ENCODE data around the gene ASIC1. TPM values are rescaled to one million over a fixed set of nuclear protein-coding genes. Genes with fewer than 3 reads are reported as not detected.

Gene ASIC1
- total RNA-seq, 1 experiment from 2014 or later, result 2.7 TPM

DNA sequence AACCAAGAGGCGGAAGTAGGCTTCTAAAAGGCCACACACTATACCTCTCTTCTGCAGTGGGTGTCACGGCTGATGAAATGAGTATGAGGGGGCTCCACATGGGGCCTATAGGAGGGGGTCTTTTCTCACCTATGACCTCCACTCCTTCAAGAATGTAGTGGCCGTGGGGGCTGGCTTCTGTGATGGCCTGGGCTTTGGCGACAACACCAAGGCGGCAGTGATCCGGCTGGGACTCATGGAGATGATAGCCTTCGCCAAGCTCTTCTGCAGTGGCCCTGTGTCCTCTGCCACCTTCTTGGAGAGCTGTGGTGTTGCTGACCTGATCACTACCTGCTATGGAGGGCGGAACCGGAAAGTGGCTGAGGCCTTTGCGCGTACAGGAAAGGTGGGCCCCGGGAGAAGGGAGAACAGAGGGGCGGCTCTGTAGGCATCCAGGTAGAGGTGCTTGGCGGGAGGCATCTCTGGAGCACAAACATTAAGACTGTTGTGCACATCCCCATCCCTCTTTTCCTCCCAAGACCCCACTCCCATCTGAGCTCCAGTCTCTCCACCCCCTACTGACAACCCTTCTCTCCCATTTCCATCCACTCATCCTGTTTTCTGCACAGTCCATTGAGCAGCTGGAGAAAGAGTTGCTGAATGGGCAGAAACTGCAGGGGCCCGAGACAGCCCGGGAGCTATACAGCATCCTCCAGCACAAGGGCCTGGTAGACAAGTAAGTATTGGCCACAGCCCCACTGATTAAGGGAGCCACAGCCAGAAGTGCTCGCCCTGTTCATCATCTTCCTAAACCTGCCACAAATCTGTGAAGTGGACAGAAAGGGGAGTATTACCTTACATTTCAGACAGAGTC is 50.2 kb downstream of the ASIC1 start:
- no peaks in the 10 kb centered on the region for H3K9me3 ChIP-seq (ENCODE audit: low read depth, low read length, poor library complexity, severe bottlenecking)
- ChIA-PET POLR2A (ENCODE audit: low non-redundant PET) (no interaction called here), CTCF (no interaction called here)
- intact Hi-C loops (cut with micrococcal nuclease; ENCODE audit: unreplicated experiment), result no loop called here
- H3K4me3 ChIP-seq (ENCODE audit: low read depth, low read length, poor library complexity, severe bottlenecking), result no peak overlapping the region
- no peak for DNase-seq (ENCODE audit: low spot score)
- peaks cover 29% of the 10 kb centered on the region for H3K4me1 ChIP-seq (ENCODE audit: insufficient read depth, low read length, poor library complexity, severe bottlenecking)
- H3K36me3 ChIP-seq (ENCODE audit: insufficient read depth, low read length, poor library complexity, severe bottlenecking), result no peaks in the 10 kb centered on the region
- H3K27ac ChIP-seq (ENCODE audit: low read depth, low read length, poor library complexity, severe bottlenecking), result no peak overlapping the region
- TF ChIP-seq EZH2 (IDR thresholded peaks at IDR 0.05; ENCODE audit: borderline replicate concordance, low read depth, low read length, poor library complexity, severe bottlenecking), result no peak
- TF ChIP-seq, protein P1, sequence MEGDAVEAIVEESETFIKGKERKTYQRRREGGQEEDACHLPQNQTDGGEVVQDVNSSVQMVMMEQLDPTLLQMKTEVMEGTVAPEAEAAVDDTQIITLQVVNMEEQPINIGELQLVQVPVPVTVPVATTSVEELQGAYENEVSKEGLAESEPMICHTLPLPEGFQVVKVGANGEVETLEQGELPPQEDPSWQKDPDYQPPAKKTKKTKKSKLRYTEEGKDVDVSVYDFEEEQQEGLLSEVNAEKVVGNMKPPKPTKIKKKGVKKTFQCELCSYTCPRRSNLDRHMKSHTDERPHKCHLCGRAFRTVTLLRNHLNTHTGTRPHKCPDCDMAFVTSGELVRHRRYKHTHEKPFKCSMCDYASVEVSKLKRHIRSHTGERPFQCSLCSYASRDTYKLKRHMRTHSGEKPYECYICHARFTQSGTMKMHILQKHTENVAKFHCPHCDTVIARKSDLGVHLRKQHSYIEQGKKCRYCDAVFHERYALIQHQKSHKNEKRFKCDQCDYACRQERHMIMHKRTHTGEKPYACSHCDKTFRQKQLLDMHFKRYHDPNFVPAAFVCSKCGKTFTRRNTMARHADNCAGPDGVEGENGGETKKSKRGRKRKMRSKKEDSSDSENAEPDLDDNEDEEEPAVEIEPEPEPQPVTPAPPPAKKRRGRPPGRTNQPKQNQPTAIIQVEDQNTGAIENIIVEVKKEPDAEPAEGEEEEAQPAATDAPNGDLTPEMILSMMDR (conservative IDR thresholded peaks at IDR 0.05; ENCODE audit: low read depth, low read length), result no peak
- BruUV-seq (replicated peaks), result no TSS peak
- H3K27me3 ChIP-seq (replicated peaks; ENCODE audit: insufficient read depth, low read depth, low read length, poor library complexity), result no peaks in the 10 kb centered on the region

DNA sequence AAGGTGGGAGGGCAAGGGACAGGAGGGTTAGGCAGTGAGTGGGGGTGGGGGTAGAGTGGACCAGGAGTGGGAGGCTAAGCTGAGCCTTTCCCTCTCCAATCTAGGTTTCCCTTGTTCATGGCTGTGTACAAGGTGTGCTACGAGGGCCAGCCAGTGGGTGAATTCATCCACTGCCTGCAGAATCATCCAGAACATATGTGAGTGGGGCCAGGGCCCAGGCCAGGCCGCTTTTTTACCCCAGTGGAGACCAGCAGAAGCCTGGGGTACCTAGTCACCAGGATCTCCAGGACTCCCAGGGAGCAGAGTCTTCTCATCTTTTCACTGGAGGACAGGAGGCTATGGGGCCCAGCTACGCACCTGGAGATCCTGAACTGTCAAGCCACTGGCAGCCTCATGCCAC is 51.9 kb downstream of the ASIC1 start:
- CTCF ChIA-PET, result interaction anchor here (1.1 to 2.7 kb wide), 2 partner anchors 25 to 67 kb away, joined by 3 to 19 read pairs; partner anchors contain the start of gene SMARCD1
- peak overlapping the region; percentile 49 for H3K27ac ChIP-seq (ENCODE audit: low read depth, low read length, poor library complexity, severe bottlenecking)
- intact Hi-C loops (cut with micrococcal nuclease; ENCODE audit: unreplicated experiment), result no loop called here
- TF ChIP-seq EZH2 (IDR thresholded peaks at IDR 0.05; ENCODE audit: borderline replicate concordance, low read depth, low read length, poor library complexity, severe bottlenecking), result no peak
- TF ChIP-seq, protein P1 (conservative IDR thresholded peaks at IDR 0.05; ENCODE audit: low read depth, low read length), result no peak
- no peak overlapping the region for H3K4me3 ChIP-seq (ENCODE audit: low read depth, low read length, poor library complexity, severe bottlenecking)
- POLR2A ChIA-PET (ENCODE audit: low non-redundant PET), result no interaction called here
- no peaks in the 10 kb centered on the region for H3K36me3 ChIP-seq (ENCODE audit: insufficient read depth, low read length, poor library complexity, severe bottlenecking)
- no TSS peak for BruUV-seq (replicated peaks)
- DNase-seq (ENCODE audit: low spot score), result no peak
- H3K9me3 ChIP-seq (ENCODE audit: low read depth, low read length, poor library complexity, severe bottlenecking), result no peaks in the 10 kb centered on the region
- peaks cover 27% of the 10 kb centered on the region for H3K4me1 ChIP-seq (ENCODE audit: insufficient read depth, low read length, poor library complexity, severe bottlenecking)
- no peaks in the 10 kb centered on the region for H3K27me3 ChIP-seq (replicated peaks; ENCODE audit: insufficient read depth, low read depth, low read length, poor library complexity)

DNA sequence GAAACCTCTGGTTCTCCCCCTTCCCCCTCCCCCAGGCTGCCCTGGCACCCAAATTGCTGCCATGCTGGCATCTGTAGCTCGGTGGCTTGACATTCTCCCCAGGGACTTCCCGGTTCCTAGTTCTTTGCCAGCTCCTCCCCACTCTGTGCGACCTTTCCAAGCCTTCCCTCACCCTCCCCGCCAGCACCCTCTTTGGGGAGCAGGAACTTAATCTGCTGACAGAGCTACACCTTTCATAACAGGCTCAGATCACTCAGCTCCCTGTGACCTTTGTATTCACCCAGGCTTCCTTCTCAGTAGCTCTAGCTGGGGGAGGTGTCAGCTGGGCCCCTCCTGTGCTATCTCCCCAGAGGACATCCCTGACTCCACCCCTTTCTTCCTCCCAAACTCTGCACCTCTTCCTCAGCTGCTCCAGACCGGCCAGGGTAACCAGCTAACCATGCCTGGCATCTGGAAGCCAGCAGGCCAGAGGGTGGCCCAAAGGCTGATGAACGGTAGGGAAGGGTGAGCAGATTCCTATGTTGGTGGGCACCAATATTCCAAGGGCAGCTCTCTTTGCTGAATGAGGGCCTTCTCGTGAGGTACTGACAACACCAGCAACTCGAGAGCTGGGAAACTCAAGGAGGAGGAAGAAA is 52.8 kb downstream of the ASIC1 start:
- peak overlapping the region; percentile 49 for H3K27ac ChIP-seq (ENCODE audit: low read depth, low read length, poor library complexity, severe bottlenecking)
- peaks cover 26% of the 10 kb centered on the region for H3K4me1 ChIP-seq (ENCODE audit: insufficient read depth, low read length, poor library complexity, severe bottlenecking)
- BruUV-seq (replicated peaks), result no TSS peak
- no peak overlapping the region for H3K4me3 ChIP-seq (ENCODE audit: low read depth, low read length, poor library complexity, severe bottlenecking)
- H3K9me3 ChIP-seq (ENCODE audit: low read depth, low read length, poor library complexity, severe bottlenecking), result no peaks in the 10 kb centered on the region
- intact Hi-C loops (cut with micrococcal nuclease; ENCODE audit: unreplicated experiment), result loop anchor here (2.0 kb wide), 1 partner anchor 57 kb away; the partner anchor contains the start of gene CERS5
- no peaks in the 10 kb centered on the region for H3K36me3 ChIP-seq (ENCODE audit: insufficient read depth, low read length, poor library complexity, severe bottlenecking)
- ChIA-PET CTCF (interaction anchor here (0.5 to 2.7 kb wide), 7 partner anchors 9 to 350 kb away, joined by 3 to 21 read pairs (median 6); partner anchors contain the start of genes AQP5 and SMARCD1), POLR2A (ENCODE audit: low non-redundant PET) (no interaction called here)
- TF ChIP-seq, protein P1 (conservative IDR thresholded peaks at IDR 0.05; ENCODE audit: low read depth, low read length), result no peak
- TF ChIP-seq EZH2 (IDR thresholded peaks at IDR 0.05; ENCODE audit: borderline replicate concordance, low read depth, low read length, poor library complexity, severe bottlenecking), result no peak
- DNase-seq (ENCODE audit: low spot score), result peak; percentile 25
- no peaks in the 10 kb centered on the region for H3K27me3 ChIP-seq (replicated peaks; ENCODE audit: insufficient read depth, low read depth, low read length, poor library complexity)
